Smooth muscle cell of the brain vasculature (primary cell): ENCODE data around the gene PRKN.
A peak's percentile ranks its signal among the peaks of the same experiment; 100 is the strongest.

Experiments used
- DNase-seq: peaks from one replicate; pipeline ENCODE4 v3.0.0-alpha.2; 2012; ENCODE audit warnings: low read depth, low spot score

PRKN gene

DNA sequence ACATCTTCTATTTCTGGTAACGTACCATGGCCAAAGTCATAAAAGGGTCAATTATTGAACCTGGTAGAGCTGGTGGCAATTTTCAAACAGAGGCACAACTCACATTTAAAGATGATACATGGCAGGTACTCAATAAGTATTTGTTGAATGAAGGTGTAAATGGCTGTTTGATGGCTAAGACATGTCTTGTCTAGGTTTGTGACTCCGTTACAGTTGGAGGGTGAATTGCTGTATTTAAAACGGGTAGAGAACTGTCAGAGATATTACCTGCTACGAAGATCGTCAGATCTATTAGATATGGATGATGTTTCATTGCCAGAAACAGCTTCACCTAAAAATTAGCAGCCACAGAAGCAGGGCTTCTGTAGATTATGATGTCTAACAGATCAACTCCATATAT lies 601.9 kb downstream of the PRKN start:
- no peak for DNase-seq

GRCh38 chr6:162124710-162125435 lies 602.7 kb downstream of the PRKN start:
- no peak for DNase-seq

DNA sequence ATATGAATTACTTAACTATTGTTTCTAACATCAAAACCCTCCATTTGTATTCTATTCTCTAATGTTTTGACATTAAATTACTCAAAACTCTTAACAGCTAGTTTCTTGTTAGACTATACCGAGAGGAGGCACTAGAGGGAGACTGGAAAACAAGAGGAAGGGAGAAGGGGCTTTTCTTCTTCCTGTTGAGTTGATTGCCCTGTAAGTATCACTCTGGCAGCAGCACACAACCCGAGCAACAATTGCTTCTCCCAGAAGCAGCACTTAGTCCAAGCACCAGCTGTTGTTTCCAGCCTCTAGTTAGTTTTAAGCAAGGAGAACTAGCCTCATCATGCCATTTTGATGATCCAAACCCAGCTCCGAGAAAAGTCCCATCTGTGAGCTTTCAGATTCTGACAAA lies 603.8 kb downstream of the PRKN start:
- DNase-seq, result no peak

- DNase-seq, result peak; percentile 51
Measured at GRCh38 chr6:162119341-162119740, 608.2 kb downstream of the PRKN start.

- DNase-seq, result no peak
Measured at GRCh38 chr6:162118706-162119105, 608.9 kb downstream of the PRKN start.

DNA sequence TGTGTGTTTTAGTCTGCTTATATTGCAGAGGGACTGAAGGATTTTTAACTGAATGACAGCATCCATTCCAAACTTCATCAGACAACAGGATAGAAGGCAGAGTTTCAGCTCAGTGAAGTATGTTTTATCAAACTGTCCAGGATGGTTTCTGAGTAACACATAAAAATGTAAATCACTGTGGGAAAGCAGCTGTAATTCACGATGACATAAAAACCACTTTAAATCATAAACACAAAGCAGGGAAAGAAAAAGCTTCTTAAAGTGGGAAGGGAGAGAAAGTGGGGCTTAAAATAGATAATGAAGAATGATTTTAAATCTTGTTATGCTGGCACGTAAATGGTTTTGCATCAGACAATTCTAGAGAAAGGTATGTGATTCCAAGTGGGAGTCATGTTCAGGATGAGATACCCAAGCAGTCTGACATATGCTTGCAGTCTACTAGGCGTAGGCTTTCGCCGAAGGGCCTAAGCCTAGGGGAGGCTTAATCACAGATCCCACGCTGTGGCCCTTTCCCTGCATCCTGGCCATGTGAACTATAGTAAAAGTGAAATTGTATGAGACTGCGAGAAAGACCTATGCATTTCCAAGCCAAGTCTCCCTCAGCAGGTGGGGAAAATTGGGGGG lies 610.6 kb downstream of the PRKN start:
- DNase-seq, result no peak

GRCh38 chr6:162109480-162110050 lies 618.0 kb downstream of the PRKN start:
- no peak for DNase-seq

DNA sequence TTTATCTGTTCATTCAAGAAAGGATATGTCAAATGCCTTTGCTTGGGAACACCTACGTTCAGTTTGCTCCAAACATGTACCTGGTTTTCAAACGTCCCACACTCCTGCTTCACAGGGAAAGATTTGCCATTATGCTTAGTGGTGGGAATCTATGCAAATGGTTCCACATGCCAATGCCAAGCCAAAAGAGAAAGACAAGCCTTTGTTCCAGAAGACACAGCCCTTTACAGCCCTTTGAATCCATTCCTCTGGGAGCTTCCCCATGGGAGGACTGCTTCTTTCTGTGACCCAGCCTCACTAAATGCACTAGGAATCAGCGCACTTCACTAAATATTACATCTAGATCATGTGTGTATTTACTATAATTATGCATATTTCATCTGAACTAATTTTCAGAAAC lies 619.5 kb downstream of the PRKN start:
- DNase-seq, result no peak

GRCh38 chr6:162100096-162100495 lies 627.5 kb downstream of the PRKN start:
- peak; percentile 1 for DNase-seq

DNA sequence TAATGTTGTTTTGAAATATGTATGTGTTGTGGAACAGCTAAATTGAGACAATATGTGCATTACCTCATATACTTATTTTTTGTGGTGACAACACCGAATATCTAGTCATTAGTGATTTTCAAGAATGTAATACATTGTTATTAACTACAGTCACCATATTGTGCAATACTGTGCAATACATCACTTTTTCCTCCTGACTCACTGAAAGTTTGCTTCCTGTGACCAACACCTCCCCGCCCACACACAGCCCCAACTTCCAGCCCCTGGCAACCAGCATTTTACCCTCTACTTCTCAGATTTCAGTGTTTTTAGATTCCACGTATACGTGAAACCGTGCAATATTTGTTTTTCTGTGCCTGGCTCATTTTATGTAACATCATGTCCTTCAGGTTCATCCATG lies 627.9 kb downstream of the PRKN start:
- DNase-seq, result peak; percentile 26

DNA sequence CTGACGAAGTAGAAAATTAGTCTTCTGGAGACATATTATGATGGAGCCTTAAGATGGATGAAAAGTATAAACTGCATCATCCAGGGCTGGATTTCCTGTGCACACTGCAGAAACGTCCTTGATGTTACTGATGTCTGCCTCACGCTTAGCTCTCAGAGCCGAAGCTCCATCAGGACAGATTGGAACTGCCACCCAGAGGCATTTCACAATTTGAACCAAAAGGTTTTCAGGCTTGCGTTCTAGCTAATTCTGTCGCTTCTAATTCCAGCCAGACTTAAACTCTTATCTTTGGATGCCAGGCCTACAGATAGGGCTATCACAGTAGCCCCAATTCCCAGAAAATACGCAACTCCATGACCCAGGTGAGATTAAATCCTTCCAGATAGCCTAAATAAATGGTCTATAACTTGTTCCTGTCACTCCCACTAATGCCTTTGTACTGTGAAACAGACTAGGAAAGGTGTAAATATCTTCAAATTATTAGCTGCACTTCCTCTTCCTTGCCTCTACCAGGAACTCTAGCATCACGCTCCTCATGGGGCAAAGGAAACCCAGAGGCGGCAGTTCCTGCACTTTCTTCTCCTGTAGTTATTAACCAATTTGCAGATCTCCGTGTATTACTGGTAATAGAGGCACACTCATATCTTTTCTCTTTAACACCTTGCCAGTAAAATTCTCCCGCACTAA lies 634.6 kb downstream of the PRKN start:
- no peak for DNase-seq

DNA sequence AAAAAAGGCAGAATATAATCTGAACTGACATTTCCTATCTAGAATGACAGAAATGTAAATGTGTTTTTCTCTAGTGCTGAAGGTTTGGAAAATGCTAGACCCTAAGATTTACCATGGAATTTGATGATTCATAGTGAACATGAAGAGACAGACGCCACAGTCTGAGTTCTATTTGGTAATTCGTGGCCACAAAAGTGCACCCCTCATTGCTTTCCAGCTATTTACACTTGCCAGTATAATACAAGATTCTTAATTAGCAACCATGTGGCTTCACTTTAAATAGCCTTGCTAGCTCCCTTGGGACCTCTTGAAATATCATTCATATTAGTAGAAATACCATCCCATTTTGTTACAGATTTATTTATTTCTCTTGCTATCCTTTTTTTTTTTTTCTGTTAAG lies 636.8 kb downstream of the PRKN start:
- no peak for DNase-seq

DNA sequence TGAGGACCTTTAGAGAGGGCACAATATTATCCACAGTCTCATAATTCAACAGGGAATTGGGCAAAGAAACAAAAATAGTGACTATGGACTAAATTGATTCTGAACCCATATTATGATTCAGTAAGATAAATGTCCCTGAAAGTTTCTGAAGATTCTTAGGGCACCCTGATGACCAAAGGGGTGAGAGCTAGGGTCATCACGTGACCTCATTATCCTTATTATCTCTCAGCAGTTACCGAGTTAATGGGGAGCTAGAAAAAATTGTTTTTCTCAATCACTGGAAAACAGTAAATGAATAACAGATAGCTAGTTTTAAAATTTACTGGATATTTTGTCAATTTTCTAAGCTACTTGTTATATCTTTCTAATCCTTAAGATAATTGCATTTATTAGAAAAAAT lies 639.5 kb downstream of the PRKN start:
- no peak for DNase-seq

DNA sequence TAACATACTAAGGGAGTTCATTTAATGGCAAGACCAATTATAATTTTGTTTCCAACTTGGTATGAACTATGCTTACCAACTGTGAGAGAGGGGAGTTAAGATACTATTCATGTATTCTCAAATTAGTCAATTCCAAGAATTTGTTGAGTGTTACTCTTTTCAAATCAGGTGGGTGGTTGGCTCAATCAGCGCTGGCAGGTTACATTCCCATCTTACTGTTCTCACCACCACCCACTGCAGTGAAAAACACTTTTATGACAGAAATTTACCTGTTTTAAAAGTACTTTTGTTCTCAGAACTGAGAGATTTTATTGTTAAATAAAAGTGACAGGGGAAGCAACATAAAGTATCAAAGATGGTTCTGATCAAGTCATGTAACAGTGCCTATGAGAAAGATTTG lies 642.0 kb downstream of the PRKN start:
- no peak for DNase-seq

DNA sequence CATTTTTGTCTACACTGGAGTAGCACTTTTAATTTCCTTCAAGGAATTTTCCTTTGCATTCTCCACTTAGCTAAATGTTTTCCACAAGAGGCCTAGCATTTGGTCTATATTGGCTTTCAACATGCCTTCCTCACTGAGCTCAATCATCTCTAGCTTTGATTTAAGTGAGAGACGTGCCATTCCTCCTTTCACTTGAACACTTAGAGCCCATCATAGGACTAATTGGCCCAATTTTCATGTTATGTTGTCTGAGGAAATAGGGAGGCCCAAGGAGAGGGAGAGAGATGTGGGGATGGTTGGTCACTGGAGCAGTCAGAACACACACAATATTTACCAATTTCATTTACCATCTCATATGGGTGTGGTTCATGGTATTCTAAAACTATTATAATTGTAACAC lies 645.0 kb downstream of the PRKN start:
- no peak for DNase-seq

- DNase-seq, result no peak
Measured at GRCh38 chr6:162078667-162079066, 648.9 kb downstream of the PRKN start.

GRCh38 chr6:162078126-162078525 lies 649.4 kb downstream of the PRKN start:
- no peak for DNase-seq

GRCh38 chr6:162076816-162077215 lies 650.8 kb downstream of the PRKN start:
- no peak for DNase-seq

- DNase-seq, result no peak
Measured at GRCh38 chr6:162074641-162075275, 652.8 kb downstream of the PRKN start.

- no peak for DNase-seq
Measured at GRCh38 chr6:162070639-162071038, 656.9 kb downstream of the PRKN start.

GRCh38 chr6:162069995-162070394 lies 657.6 kb downstream of the PRKN start:
- no peak for DNase-seq

DNA sequence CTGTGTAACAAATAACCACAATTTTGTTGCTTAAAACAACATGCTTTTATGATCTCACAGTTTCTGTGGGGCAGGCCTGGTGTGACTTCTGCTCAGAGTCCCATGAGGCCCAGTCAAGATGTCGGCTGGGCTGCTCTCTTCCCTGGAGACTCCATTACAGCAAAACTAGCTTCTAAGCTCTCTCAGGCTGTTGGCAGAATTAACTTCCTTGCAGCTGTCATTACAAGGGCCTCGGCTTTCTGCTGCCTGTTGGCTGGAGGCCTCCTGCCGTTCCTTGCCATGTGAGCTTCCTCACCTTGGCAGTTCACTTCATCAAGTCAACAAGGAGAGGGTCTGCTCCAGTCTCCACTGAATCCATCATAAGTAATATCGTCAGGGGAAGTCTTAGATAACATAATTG lies 659.2 kb downstream of the PRKN start:
- no peak for DNase-seq
